ENCODE results near the gene TTI1. TPM values are rescaled to one million over a fixed set of nuclear protein-coding genes. Genes with fewer than 3 reads are reported as not detected.
A peak's percentile ranks its signal among the peaks of the same experiment; 100 is the strongest.

The TTI1 gene
- total and polyA plus RNA-seq, 2 of the 13 experiments (the other 11 are each of a cell fraction or from before 2014, with no cell fraction given) = 22.9 to 39.8 TPM

- Histone ChIP-seq H3K79me2 (ENCODE audit: insufficient read depth, low read length) (no peaks in the 10 kb centered on the region), H3K4me1 (ENCODE audit: insufficient read depth, low read length) (peaks cover 76% of the 10 kb centered on the region), H3K4me3 (replicated peaks in 1 of 3; ENCODE audit: insufficient read depth in 1 of 3, low read depth in 2 of 3, low read length in 3 of 3) (peak overlapping the region in 1 of 3 experiments; percentile 4; a peak in 1 of 6 replicates), H3K9ac (ENCODE audit: insufficient read depth, low read depth, low read length) (peak overlapping the region; percentile 35), H3K9me3 (ENCODE audit: low read length) (no peaks in the 10 kb centered on the region), H2AFZ (ENCODE audit: low read length) (no peak overlapping the region), H3K36me3 (replicated peaks in 1 of 2; ENCODE audit: control insufficient read depth in 1 of 2, insufficient read depth in 2 of 2, low read length in 2 of 2) (peaks cover 10 to 39% of the 10 kb centered on the region in 2 experiments), H3K27ac (ENCODE audit: extremely low read length, insufficient read depth, low read length) (peak overlapping the region; percentile 62), H3K27me3 (ENCODE audit: control insufficient read depth in 1 of 2, insufficient read depth in 2 of 2, low read length in 2 of 2) (no peaks in the 10 kb centered on the region), H4K20me1 (ENCODE audit: insufficient read depth, low read length) (no peaks in the 10 kb centered on the region), H3K4me2 (ENCODE audit: low read depth, low read length) (peak overlapping the region; percentile 61)
- no TSS peak for BruUV-seq (replicated peaks)
- in situ Hi-C loops (cut with HindIII; ENCODE audit: extremely low pct_ligation_motif_present, low pct_unique_long_range_greater_than_20kb) (no loop called here), intact Hi-C loops (cut with micrococcal nuclease; ENCODE audit: unreplicated experiment) (no loop called here)
- ChIA-PET CTCF (ENCODE audit: low intra/inter-chr PET ratio, low total read pairs) (no interaction called here), POLR2A (interaction anchor here (0.6 to 1.3 kb wide), 5 partner anchors 46 to 808 kb away, joined by 3 to 5 read pairs (median 3); partner anchors contain the start of genes CTNNBL1, SNHG17 and TTI1)
- 35% methylated on average over 9 of the region's 9 CpGs for WGBS (ENCODE audit: low lambda C conversion rate)
- FAIRE-seq = peak; percentile 80
- peak; percentile 80 for DNase-seq (ENCODE audit: low spot score)
- peak; percentile 68 for ATAC-seq
- no peak for TF ChIP-seq SPEN (CRISPR knock-in tag; IDR thresholded peaks at IDR 0.05; ENCODE audit: low read depth)
- 0 out of 2 replicates have a peak, but pooled peaks have one; percentile 19 for TF ChIP-seq ZNF383 (CRISPR knock-in tag; IDR thresholded peaks at IDR 0.05; ENCODE audit: borderline replicate concordance)
- TF ChIP-seq FOXO1 (CRISPR knock-in tag; IDR thresholded peaks at IDR 0.05) = peak; percentile 51; the same call in 1 of the 2 replicates
- TF ChIP-seq ZNF547 (CRISPR knock-in tag; IDR thresholded peaks at IDR 0.05) = peak; percentile 37; the same call in 1 of the 2 replicates
- peak; percentile 83 for TF ChIP-seq TEAD3 (CRISPR knock-in tag; optimal IDR thresholded peaks at IDR 0.05; ENCODE audit: borderline replicate concordance)
- TF ChIP-seq CBFB (CRISPR knock-in tag; IDR thresholded peaks at IDR 0.05) = 0 out of 2 replicates have a peak, but pooled peaks have one; percentile 27
- peak; percentile 51; the same call in 1 of the 2 replicates for TF ChIP-seq ZSCAN29 (CRISPR knock-in tag; conservative IDR thresholded peaks at IDR 0.05)
- TF ChIP-seq POLR2A (IDR thresholded peaks at IDR 0.05; ENCODE audit: insufficient read depth in 1 of 2, low read depth in 2 of 2, low read length in 2 of 2) = no peak
- TF ChIP-seq ZFP90 (CRISPR knock-in tag; IDR thresholded peaks at IDR 0.05; ENCODE audit: borderline replicate concordance) = 0 out of 2 replicates have a peak, but pooled peaks have one; percentile 17
- TF ChIP-seq SOX6 (IDR thresholded peaks at IDR 0.05) = no peak
- TF ChIP-seq SOX6 (CRISPR knock-in tag; IDR thresholded peaks at IDR 0.05) = peak; percentile 9; the same call in 1 of the 2 replicates
- TF ChIP-seq TBX2 (CRISPR knock-in tag; IDR thresholded peaks at IDR 0.05; ENCODE audit: borderline replicate concordance) = peak; percentile 62; the same call in 1 of the 2 replicates
- TF ChIP-seq XRCC5 (optimal IDR thresholded peaks at IDR 0.05; ENCODE audit: low read length) = peak; percentile 24
- TF ChIP-seq TFAP4 (IDR thresholded peaks at IDR 0.05; ENCODE audit: borderline replicate concordance, low read depth) = peak; percentile 65; the same call in 1 of the 2 replicates
- TF ChIP-seq PITX1 (CRISPR knock-in tag; IDR thresholded peaks at IDR 0.05) = 0 out of 2 replicates have a peak, but pooled peaks have one; percentile 36
- TF ChIP-seq ZNF329 (CRISPR knock-in tag; IDR thresholded peaks at IDR 0.05; ENCODE audit: low read depth) = no peak
- no peak for TF ChIP-seq ZNF567 (CRISPR knock-in tag; IDR thresholded peaks at IDR 0.05; ENCODE audit: borderline replicate concordance)
- peak; percentile 37 for TF ChIP-seq ZNF263 (CRISPR knock-in tag; IDR thresholded peaks at IDR 0.05)
- peak; percentile 62 for TF ChIP-seq PATZ1 (CRISPR knock-in tag; IDR thresholded peaks at IDR 0.05)
- TF ChIP-seq ZNF180 (CRISPR knock-in tag; IDR thresholded peaks at IDR 0.05; ENCODE audit: borderline replicate concordance, low read depth) = 0 out of 2 replicates have a peak, but pooled peaks have one; percentile 26
- TF ChIP-seq CBX5 (CRISPR knock-in tag; IDR thresholded peaks at IDR 0.05; ENCODE audit: borderline replicate concordance) = 0 out of 2 replicates have a peak, but pooled peaks have one; percentile 32
- TF ChIP-seq FOXA1 (IDR thresholded peaks at IDR 0.05) = no peak
- TF ChIP-seq FOXA1 (CRISPR knock-in tag; IDR thresholded peaks at IDR 0.05) = peak; percentile 63; the same call in 1 of the 2 replicates
- TF ChIP-seq REPIN1 (CRISPR knock-in tag; IDR thresholded peaks at IDR 0.05; ENCODE audit: borderline replicate concordance, low read depth) = 0 out of 2 replicates have a peak, but pooled peaks have one; percentile 16
Observed at GRCh38 chr20:37986873-37987601, 46.2 kb downstream of the TTI1 start.

Measured in HepG2 (cell line).